ENCODE measurements around the gene PGAP2. TPM values are rescaled to one million over a fixed set of nuclear protein-coding genes. Genes with fewer than 3 reads are reported as not detected.
"Not testable (repeated sequence)": the region's sequence is repeated elsewhere in the genome, so short reads cannot be mapped to it uniquely, and the experiment has no call there.

The PGAP2 gene
- polyA plus RNA-seq, 12 donors, result 16.3 to 31.6 (median 20.7) TPM; not detected in 1

DNA sequence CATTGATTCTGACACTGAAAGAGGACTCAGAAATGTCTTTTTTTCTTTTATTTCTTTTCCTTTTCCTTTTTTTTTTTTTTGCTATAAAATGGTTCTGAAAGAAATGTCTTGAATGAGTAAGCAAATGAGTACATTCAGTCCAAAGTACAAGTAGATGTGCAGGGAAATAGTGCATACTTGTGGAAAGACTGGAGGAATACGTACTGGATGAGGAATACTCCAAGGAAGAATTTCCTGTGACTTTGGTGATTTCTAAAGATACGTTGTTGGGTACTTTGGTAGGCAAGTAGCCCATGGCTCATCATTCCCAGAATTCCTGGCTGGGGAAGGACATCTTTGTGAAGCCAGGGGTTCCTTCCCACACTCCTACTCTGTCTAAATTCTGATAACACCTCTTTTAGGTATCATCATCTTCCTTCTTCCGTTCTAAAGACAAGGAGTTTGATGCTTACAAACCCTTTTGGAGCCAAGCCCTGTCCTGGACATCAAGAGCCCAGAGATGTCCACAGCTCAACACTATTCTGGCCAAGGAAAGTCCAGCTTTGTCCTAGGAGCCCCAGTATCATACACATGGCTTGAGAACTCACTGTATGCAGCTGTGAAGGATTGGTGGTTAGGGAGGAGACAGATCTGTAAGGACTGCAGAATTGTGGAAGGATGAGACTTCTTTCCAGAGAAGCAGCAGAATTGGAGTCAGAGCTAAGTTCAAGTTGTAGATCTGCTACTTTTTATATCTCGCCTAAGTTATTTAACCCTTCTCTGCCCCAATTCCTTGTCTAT is 6.2 kb upstream of the PGAP2 start:
- DNase-seq, result no peak

DNA sequence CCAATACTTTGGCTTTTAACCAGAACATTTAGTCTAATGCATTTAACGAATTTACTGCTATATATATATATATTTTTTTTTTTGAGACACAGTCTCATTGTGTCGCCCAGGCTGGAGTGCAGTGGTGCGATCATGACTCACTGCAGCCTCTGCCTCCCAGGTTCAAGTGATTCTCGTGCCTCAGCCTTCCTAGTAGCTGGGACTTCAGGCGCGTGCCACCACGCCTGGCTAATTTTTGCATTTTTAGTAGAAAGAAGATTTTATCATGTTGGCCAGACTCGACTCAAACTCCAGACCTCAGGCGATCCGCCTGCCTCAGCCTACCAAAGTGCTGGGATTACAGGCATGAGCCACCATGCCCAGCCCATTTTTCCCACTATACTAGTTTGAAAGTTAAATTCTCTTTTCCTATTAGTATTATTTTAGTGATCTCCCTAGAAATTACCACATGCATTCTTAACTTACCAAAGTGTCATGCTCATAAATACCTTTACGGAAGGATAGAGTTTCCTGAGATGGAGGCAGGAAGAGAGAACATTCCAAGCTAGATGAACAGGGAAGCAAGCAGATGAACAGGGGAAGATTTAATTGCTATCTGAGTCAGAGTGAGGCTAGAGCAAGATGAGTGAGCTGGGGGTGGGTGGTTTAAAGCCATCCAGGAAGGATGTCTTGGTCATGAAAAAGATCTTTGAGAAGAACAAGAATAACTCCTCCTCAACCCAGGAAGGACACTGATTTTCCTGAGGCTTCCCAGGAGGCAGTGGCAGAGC is 4.4 kb upstream of the PGAP2 start:
- DNase-seq, result no peak

DNA sequence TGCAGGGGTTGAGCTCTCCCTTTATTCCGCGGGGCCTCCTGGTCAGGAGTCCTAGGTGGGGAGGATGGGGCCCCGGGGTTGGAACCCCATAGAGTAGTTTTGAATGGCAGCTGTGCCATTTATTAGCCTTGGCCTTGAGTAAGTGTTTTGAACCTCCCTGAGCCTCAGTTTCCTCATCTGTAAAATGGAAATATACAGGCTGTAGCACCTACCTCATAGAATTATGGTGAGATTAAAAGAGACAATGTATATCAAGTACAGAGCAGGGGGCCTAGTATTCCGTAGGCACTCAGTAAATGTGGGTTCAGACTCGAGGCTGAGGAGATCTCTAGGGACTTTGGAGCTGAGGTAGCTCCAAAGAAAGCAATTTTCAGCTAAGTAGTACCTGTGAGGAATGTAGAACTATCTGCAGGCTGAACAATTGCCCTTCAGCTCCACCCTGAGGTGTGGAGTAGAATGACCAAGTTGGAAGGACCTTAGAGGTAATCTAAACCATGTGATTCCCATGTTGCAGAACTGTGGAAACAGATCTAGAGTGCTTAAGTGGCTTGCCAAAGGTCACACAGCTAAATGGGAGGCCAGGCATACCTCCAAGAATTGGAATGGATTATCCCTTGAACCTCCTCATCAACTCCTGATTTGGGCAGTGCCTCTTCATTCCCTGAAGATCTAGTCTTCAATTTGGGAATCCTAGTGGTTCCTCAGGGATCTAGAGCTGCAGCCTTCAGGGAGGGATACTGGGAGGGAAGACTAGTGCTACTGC is 682 bp downstream of the PGAP2 start:
- no peak for DNase-seq

DNA sequence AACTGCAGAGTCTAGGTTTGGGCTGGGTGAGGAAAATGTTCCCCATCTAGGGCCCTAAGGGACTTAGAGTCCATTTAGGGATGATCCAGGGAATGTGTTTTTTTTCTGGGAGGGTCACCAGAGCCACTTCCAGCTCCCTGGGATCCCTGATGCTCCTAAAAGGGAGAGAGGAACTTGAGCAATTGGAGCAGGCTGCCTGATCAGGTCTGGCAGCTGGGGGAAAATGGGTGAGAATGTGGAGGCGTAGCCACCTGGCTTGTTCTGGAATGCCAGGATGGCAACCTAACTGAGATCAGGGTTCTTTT is 1.2 kb downstream of the PGAP2 start:
- DNase-seq, result no peak

DNA sequence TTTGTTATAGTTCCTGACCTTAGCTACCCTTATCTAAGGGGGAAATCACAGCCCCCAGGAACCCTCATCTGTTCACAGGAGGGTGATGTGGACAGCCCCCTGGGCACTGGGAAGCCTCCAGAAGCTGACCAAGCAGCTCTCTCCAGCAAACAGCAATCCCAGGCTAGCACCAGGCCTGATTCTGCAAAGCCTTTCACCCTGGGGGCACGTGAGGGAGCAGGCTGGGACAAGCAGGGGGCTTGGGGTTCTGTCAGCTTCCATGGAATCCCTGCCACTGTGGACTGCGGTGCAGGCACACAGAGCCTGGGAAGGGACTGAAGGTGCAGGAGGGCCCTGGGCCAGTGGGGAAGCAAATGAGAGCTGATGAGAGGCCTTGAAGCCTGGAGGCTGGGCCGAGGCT is 2.1 kb downstream of the PGAP2 start:
- no peak for DNase-seq

DNA sequence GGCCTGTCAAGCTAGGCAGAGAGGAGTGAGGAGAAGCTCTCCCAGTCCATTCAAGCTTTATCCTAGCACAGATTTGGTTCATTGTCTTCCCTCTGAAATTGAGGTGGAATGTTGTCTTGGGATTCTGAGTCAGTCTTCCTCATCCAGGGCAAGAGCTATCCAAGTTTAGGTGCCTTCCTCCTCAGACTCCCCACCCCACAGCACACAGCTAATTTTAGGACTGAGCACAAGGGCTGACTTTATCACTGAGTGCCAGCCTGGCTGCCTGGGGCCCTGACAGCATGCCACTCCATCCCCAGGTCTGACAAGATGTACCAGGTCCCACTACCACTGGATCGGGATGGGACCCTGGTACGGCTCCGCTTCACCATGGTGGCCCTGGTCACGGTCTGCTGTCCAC is 2.6 kb downstream of the PGAP2 start:
- no peak for DNase-seq

DNA sequence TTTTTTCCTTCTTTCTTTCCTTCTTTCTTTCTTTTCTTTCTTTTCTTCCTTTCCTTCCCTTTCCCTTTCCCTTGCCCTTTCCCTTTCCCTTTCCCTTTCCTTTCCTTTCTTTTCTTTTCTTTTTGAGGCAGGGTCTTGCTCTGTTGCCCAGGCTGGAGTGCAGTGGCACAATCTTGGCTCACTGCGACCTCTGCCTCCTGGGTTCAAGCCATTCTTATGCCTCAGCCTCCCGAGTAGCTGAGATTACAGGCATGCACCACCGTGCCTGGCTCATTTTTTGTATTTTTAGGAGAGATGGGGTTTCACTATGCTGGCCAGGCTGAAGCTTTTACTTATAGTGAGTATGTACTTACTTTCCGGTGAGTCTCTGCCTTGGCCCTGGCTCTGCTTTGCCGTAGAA is 6.5 kb downstream of the PGAP2 start:
- not testable (repeated sequence) for DNase-seq

DNA sequence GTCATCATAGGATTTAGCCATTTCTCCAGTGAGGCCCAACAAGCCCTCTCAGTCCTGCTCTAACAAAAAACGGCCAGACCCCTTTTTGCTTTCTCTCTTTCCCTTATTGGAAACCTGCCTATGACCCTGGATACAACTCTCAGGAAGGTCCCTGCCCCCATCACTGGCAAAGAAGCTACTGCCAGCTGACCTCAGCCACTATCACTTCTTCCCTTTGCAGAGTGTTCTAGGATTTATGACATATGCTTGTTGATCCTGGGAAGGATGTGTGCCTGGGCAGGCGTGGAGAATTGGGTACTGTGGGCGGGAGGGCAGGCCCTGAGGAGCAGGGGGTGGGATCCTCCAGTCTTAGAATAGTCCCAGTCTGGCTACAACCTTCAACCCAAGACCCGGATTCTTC is 7.5 kb downstream of the PGAP2 start:
- no peak for DNase-seq

DNA sequence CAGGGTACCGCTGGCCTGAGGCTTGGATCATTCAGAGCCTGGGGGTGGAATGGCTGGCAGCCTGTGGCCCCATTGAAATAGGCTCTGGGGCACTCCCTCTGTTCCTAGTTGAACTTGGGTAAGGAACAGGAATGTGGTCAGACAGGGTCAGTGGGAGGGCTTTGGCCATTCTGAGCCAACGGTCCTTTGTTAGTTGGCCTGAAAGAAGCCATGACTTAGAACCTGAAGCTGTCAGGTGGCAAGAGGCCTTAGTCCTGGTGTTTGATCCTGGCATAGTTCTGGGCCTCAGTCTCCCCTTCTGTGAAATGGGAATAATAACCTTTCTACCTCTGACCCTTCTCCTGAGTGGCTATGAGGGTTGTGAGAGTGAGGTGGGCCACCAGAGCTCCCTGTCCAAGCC is 8.3 kb downstream of the PGAP2 start:
- DNase-seq, result no peak

DNA sequence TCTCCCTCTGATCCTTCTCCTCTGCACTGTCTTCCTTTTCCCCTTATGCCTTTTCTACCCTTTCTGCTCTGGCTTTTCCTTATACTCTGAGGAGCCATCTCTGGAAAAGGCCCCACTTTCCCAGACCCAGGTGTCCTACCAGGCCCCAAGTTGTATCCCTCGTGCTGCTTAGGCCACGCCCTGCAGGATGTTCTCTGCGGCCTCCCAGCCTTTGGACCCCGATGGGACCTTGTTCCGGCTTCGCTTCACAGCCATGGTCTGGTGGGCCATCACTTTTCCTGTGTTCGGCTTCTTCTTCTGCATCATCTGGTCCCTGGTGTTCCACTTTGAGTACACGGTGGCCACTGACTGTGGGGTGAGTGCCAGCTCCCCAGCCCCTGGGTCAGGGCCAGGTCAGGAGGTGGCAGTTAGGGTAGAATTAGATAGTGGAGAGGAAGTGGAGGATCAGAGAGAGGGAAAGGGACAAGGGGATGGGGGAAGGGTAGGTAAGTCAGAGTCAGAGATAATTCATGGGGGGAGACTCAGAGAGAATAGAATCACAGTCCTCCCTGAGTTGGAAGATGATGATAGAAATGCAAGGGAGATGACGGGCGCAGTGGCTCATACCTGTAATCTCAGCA is 8.9 kb downstream of the PGAP2 start:
- no peak for DNase-seq

DNA sequence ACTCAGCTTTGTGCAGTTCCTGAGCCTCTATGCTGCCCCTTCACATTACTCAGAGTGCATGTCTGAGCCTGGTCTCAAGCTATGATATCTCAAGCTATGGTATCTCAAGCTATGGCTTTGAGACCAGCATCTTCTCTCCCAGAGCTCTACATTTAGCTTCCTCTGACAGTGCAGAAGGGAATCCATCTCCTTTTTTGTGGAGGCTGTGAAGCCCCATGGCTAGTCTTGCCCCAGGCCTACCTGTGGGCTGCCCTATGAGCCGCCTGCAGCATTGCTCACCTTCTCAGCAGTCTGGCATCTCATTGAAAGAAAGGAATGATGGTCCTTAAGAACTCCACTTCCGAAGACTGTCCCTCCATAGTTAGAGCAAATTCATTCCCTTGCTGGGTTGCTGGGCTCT is 12.6 kb downstream of the PGAP2 start:
- DNase-seq, result no peak

DNA sequence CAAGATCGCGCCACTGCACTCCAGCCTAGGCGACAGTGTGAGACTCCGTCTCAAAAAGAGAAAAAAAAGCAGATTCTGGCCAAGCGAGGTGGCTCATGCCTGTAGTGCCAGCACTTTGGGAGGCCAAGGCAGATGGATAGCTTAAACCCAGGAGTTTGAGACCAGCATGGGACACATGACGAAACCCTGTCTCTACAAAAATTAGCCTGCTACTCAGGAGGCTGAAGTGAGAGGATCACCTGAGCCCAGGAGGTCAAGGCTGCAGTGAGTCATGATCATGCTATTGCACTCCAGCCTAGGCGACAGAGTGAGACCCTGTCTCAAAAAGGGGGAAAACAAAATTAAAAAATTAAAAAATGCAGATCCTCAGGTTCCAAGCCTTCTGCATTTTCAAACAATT is 14.0 kb downstream of the PGAP2 start:
- DNase-seq, result no peak

DNA sequence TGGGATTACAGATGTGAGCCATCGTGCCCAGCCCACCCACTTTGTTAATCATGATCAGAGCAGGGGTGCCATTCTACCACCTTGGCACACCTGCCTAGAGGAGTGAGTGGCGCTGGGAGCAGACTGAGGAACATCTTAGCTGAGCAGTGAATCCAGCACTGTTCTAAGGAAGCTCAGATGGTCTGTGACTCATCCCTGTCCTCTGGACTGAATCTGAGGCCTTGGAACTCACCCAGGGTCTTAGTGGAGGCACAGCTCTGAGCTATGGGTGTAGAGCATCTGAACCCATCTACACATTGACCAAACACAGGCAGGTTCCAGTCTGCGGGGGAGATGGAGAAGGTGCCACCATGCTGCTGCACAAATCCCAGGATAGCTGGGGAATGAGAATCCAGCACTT is 14.9 kb downstream of the PGAP2 start:
- no peak for DNase-seq

DNA sequence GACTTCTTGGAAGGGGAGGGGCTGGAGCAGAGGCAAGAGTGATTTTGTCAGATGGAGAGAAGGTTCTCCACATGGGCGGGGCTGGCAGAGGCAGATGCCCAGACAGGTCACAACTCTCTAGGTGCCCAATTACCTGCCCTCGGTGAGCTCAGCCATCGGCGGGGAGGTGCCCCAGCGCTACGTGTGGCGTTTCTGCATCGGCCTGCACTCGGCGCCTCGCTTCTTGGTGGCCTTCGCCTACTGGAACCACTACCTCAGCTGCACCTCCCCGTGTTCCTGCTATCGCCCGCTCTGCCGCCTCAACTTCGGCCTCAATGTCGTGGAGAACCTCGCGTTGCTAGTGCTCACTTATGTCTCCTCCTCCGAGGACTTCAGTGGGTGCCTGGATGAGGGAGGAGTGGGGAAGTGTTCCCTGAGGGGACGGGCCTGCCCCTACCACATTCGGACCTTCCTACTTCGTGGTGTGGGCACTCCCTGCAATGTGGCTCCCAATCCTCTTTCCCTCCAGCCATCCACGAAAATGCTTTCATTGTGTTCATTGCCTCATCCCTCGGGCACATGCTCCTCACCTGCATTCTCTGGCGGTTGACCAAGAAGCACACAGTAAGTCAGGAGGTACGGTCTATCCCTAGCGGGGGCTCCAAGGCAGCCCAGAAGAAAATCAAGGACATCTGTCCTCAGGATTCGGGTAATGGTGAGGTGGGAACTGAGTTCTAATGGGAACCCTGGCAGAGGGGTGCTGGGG is 15.6 kb downstream of the PGAP2 start:
- no peak for DNase-seq

DNA sequence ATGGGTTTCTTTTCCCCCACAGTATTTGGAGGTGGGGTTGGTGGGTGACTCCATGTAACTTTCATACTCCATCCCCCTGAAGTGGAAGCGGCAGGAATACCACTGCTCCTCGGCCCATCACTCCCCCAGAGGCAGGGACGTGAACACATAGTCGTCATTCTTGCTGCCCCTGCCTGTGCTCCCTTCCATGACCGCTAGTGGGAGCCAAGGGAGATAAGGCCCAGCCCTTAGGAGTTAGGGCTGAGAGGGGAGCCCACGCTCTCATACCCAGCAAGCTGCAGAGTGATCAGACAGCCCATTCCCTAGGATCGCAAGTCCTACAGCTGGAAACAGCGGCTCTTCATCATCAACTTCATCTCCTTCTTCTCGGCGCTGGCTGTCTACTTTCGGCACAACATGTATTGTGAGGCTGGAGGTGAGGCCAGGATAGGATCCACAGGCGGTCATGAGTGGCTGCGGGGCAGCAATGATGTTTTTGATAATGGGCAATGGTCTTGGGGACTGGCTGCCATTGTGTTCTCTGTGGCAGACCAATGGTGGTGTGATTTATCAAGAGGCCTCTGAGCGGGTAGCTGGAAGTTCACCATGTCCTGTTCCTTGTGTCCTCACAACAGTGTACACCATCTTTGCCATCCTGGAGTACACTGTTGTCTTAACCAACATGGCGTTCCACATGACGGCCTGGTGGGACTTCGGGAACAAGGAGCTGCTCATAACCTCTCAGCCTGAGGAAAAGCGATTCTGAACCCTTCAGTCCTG is 16.5 kb downstream of the PGAP2 start:
- no peak for DNase-seq

DNA sequence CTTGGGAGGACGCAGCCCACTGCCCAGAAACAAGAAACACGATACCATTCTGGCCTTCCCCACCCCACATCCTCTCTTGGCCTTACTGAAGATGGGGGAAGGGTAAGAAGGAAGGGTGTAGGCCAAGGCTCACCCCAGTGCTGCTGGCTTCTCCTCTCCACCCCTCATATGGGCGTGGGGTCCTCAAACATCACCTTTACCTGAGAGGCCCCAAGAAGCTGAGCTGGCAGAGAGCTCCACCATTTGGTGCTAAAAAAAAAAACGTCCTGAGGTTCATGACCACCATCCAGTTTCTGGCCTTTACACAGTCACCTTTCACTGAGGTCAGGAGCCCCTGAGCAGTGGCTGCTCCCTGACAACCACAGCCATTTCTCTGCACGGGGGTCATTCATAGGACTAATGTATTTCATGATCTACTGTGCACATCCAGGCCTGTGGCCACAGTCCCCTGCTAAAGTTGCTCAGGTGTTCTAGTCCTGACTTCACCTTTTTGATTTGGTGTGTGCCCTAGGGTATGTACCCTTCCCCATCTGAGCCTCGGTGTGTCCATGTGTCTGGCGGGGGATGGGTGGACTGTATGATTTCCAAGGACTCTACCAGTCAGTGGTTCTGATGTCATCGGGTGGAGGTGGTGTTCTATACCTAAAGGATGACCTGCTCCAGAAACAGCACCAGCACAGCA is 17.3 kb downstream of the PGAP2 start:
- no peak for DNase-seq

DNA sequence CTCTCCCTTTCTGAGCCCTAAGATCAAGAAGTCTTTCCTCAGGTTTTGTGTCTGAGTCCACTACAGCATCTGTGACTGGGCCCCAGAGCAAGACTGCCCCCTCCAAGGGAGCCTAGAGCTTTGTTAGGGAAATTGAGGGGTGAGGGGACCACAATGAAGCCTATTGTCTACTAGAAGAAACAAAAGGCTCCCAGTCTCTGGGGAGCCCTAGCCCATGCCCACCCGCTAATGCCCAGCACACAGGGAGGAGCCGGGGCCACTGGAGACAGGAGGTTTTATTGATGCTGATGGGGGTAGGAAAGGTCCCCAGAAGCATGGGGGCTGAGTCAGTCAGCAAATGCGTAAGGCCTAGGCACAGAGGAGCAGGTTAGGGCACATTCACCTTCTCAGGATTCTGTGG is 18.4 kb downstream of the PGAP2 start:
- DNase-seq, result no peak

DNA sequence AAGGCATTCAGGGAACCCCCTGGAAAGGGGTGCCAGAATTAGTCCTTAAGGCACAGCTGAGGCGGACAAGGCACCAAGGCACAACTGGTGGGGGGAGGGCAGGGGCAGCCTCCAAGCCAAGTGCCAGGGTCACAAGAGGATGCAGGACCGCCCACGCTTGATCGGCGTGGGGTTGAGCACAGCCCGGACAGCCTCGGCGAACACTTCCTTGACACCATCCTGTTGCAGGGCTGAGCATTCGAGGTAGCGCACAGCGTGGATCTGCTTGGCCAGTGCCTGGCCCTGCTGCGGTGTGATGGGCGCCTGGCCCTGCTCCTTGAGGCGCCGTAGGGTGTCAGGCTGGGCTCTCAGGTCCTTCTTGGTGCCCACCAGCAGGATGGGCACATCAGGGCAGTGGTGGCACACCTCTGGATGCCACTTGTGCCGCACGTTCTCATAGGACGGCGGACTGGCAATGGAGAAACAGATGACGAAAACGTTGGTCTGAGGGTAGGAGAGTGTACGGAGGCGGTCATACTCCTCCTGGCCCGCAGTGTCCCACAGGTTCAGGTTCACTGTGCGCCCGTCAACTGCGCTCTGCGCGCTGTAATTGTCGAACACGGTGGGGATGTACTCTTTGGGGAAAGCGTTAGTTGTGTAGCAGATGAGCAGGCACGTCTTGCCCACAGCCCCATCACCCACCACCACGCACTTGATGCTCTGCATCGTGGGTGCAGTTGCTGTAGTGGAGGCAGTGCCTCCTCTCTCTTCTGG is 19.2 kb downstream of the PGAP2 start:
- no peak for DNase-seq

DNA sequence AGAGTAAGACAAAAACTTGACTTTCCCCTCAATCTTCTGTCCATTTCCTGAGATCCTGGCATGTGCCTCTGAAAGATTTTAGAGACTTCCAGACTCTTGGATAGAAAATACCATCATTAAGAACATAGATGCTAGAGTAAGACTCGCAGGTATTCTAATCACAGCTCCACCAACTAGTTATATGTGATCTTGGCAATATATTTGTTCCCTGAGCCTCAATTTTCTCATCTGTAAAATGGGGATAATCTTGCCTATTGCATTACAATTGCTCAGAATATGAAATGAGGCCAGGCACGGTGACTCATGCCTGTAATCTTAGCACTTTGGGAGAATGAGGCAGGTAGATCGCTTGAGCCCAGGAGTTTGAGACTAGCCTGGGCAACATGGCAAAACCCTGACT is 21.7 kb downstream of the PGAP2 start:
- DNase-seq, result no peak

DNA sequence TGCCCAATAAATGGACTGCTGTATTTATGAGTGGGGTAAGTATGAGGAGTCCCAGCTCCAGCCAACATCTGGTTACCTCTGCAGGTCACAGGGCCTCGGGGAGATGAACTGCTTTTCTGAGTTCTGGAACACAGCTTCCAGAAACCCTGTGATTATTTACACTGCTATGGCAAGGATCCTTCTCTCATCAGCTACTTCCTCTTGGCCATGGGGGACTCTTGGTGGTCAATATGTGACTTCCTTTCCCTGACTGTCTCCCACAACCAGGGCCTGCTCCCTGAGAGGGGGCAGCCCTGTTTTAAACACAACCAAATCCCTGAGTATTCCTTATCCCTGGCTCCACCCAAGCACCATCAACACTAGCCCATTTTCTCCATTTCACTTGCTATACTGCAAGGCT is 22.4 kb downstream of the PGAP2 start:
- no peak for DNase-seq
